ENCODE data around the gene DSC2. TPM values are rescaled to one million over a fixed set of nuclear protein-coding genes. Genes with fewer than 3 reads are reported as not detected.
"Not testable (repeated sequence)": the region's sequence is repeated elsewhere in the genome, so short reads cannot be mapped to it uniquely, and the experiment has no call there.

DSC2 gene
- not detected for polyA plus RNA-seq (2012; ENCODE audit: insufficient read depth, insufficient read length)

DNA sequence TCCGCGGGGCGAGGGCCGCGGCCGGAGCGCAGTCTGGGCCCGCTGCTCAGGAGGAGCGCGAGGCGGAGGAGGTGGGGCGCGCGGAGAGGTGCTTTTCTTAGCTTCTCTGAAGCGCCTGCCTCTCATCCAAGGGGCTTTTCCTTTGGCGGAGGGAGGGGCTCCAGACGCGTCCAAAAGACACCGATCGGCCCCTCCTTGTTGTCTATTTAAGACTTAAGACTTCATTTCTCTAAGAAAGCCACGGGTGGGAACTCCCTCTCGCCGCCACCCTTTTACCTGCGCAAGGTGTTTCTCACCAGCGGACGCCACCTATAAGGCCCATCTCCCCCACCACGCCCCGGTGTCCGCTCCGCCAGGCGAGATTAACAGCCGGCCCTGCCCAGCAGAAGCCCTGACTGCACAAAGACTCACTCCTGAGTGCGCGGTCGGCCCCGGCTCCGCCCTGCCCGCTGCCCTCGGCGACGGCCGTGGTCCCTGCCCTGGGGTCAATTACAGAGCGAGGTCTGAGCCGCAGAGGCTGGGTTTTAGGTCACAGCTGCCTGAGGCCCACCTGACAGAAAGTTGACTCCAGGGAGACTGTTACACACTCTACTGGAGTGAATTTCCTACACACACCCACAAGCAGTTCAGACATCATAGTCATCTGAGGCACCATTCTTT lies at the start of gene DSC2:
Gene DSC2, minus strand, starts transcription at position 397 of the 660 bp plus-strand sequence. CDS start 450 bp downstream, outside the sequence.
- no peak for DNase-seq (ENCODE audit: low read depth, low spot score)

GRCh38 chr18:31149351-31149750 lies 47.1 kb upstream of the DSC2 start:
- no peak for DNase-seq (ENCODE audit: low read depth, low spot score)

More for the DNA sequence above, at the start of gene DSC2:
- no peak within 1 kb of the TSS for H3K4me3 ChIP-seq (ENCODE audit: low read length)

GRCh38 chr18:31148600-31148999 lies 46.4 kb upstream of the DSC2 start:
- DNase-seq (ENCODE audit: low read depth, low spot score), result no peak

More at GRCh38 chr18:31149351-31149750, 47.1 kb upstream of the DSC2 start:
- H3K4me3 ChIP-seq (ENCODE audit: low read length), result no peak overlapping the region

GRCh38 chr18:31146809-31147208 lies 44.6 kb upstream of the DSC2 start:
- no peak for DNase-seq (ENCODE audit: low read depth, low spot score)
- H3K4me3 ChIP-seq (ENCODE audit: low read length), result no peak overlapping the region

More at GRCh38 chr18:31148600-31148999, 46.4 kb upstream of the DSC2 start:
- H3K4me3 ChIP-seq (ENCODE audit: low read length), result no peak overlapping the region

DNA sequence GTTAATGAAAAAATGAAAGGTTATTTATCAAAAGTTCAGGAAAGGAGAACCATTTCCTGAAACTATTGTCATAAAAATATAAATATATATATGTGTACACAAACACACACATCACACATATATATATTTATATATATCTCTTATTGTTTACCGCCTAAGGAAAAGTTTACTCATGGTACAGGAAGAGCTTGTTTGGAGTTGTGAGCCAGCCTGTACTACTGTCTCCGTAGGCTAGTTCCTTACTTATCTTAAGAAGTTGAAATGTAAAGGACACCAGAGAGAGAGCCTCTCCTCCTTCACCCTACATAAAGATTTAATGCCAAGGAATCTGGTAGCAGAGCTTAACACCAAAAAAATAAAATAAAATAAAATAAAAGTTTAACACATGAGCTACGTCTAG lies 40.8 kb upstream of the DSC2 start:
- DNase-seq (ENCODE audit: low read depth, low spot score), result no peak
- H3K4me3 ChIP-seq (ENCODE audit: low read length), result no peak overlapping the region

GRCh38 chr18:31138709-31139108 lies 36.5 kb upstream of the DSC2 start:
- no peak for DNase-seq (ENCODE audit: low read depth, low spot score)
- H3K4me3 ChIP-seq (ENCODE audit: low read length), result no peak overlapping the region

DNA sequence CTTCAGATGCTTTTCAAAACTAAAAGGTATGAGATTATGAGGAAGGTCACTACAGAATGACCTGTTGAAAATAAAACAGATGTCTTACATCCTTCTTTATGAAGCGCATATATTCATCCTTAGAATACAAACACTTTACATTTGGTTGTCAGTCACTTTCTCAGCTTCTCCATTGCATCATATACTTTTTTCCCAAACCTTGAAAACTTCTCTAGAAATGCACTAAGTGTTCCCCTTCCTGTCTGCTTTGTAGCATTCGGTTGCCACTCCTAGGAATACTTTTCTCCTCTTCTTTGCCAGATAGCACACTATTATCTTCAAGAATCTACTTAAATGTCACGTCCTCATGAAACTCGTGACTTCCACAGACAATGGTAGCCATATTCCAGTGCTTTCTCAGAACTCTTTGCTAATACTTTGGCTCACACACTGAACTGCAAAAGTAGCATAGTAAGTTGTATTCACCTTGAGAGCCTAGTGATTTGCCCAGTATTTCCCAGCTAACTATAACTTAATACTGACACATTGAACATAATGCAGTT lies 32.8 kb upstream of the DSC2 start:
- no peak for DNase-seq (ENCODE audit: low read depth, low spot score)
- H3K4me3 ChIP-seq (ENCODE audit: low read length), result no peak overlapping the region

DNA sequence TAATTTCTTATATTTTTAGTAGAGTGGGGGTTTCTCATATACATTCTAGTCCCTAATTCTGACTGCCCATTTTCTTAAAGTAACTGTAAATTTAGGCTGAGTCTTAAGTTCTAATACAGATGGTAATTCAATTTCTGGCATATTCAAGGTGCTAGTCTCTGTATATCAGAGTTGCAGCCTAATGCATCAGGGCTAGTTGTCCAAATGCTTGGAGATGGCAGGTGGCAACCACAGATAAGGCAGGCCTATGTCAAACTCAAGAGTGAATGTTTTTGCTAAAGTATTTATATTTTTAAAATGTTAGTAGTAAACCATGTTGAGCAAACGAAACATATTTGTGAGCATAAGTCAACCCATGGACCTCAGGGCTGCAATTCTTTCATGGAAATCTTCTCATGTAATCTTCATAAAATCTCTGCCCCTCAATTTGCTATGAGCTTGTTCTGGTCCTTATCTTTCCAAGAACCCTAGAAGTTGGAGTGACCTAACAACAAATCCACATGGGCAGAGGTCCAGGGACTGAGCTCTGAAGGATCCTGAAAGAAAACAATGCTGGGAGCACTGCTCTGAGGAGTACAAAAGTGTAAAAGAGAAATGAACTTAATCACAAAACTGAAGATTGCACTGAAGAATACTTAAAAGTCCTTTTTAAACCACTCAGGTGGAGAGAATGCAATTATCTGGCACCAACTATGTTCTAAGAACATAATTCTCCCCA lies 27.3 kb upstream of the DSC2 start:
- no peak overlapping the region for H3K4me3 ChIP-seq (ENCODE audit: low read length)
- DNase-seq (ENCODE audit: low read depth, low spot score), result no peak

- no peak overlapping the region for H3K4me3 ChIP-seq (ENCODE audit: low read length)
- DNase-seq (ENCODE audit: low read depth, low spot score), result no peak
Measured at GRCh38 chr18:31125878-31126277, 23.7 kb upstream of the DSC2 start.

DNA sequence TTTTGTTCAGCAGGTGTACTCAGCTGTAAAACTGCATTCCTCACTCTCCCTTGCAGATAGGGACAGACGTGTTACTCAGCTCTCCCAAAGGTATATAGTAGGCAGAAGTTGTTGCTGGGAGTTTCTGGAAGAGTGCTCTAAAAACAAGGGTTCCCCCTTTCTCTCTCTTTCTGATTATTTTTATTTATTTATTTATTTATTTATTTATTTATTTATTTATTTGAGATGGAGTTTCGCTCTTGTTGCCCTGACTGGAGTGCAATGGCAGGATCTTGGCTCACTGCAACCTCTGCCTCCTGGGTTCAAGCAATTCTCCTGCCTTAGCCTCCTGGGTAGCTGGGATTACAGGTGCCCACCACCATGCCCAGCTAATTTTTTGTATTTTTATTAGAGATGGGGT lies 20.9 kb upstream of the DSC2 start:
- not testable (repeated sequence) for DNase-seq (ENCODE audit: low read depth, low spot score)

DNA sequence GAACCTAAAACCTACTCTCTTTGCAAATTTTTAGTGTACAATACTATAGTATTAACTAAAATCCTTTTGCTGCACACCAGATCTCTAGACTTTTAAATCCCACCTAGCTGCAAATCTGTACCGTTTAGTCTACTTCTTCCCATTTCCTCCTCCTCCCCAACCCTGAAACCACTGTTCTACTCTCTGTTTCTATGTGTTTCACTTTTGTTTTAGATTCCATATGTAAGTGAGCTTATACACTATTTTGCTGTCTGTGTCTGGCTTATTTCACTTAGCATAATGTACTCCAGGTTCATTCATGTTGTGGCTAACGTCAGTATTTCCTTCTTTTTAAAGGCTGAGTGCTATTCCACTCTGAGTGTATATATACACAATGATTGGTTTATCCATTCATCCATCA lies 18.4 kb upstream of the DSC2 start:
- no peak for DNase-seq (ENCODE audit: low read depth, low spot score)
- H3K4me3 ChIP-seq (ENCODE audit: low read length), result no peak overlapping the region

More for the DNA sequence above, 20.9 kb upstream of the DSC2 start:
- not testable (repeated sequence) for H3K4me3 ChIP-seq (ENCODE audit: low read length)

- DNase-seq (ENCODE audit: low read depth, low spot score), result no peak
Measured at GRCh38 chr18:31116853-31117595, 14.8 kb upstream of the DSC2 start.

GRCh38 chr18:31112804-31113203 lies 10.6 kb upstream of the DSC2 start:
- no peak for DNase-seq (ENCODE audit: low read depth, low spot score)
- H3K4me3 ChIP-seq (ENCODE audit: low read length), result no peak overlapping the region

More at GRCh38 chr18:31116853-31117595, 14.8 kb upstream of the DSC2 start:
- no peak overlapping the region for H3K4me3 ChIP-seq (ENCODE audit: low read length)

GRCh38 chr18:31105733-31106132 lies 3.5 kb upstream of the DSC2 start:
- DNase-seq (ENCODE audit: low read depth, low spot score), result no peak

GRCh38 chr18:31104444-31104843 lies 2.2 kb upstream of the DSC2 start:
- no peak for DNase-seq (ENCODE audit: low read depth, low spot score)
- H3K4me3 ChIP-seq (ENCODE audit: low read length), result no peak overlapping the region

More at GRCh38 chr18:31105733-31106132, 3.5 kb upstream of the DSC2 start:
- H3K4me3 ChIP-seq (ENCODE audit: low read length), result no peak overlapping the region

DNA sequence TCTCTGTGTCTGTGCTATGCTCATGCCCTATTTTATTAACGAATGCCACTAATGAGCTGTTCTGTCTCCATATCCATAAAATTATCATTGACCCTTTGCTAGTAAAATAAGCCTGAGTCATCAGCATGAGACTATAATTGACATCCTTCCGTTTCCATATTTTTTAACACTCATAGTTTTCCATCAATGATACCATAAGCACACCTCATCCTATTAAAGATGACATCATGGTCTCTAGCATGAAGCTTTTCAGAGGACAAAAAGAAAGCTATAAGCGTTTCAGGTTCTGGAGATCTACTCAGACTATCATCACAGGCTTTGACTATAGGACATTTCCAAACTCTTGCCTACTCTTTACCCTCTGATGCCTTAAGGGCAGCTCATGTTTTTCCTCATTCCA lies 1.2 kb upstream of the DSC2 start:
- H3K4me3 ChIP-seq (ENCODE audit: low read length), result no peak overlapping the region
- DNase-seq (ENCODE audit: low read depth, low spot score), result no peak

DNA sequence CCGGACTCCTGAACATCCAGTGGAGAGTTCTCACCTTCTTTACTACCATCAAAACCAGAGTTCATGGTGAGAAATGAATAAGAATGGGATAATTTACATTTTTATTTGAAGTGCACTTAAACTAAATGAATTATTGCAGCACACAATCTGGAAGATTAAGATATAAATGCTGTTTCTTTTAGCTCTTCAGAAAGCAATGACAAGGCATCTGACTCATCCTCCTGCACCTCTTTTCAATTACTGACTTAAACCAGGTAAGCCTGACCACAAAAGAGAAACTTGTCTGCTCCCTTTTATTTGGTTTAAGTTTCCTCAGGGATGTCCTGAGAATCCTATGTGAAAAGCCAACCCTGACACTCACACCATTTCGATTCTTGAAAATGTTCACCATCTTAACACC lies 720 bp upstream of the DSC2 start:
- no peak overlapping the region for H3K4me3 ChIP-seq (ENCODE audit: low read length)
- no peak for DNase-seq (ENCODE audit: low read depth, low spot score)

- no peak for DNase-seq (ENCODE audit: low read depth, low spot score)
- no peak overlapping the region for H3K4me3 ChIP-seq (ENCODE audit: low read length)
Measured at GRCh38 chr18:31101183-31102024, 817 bp downstream of the DSC2 start.

Data from Jurkat, Clone E6-1 (cell line).